A549 (cell line): ENCODE measurements around the gene LAMA2.

Source experiments
- EP300 ChIP-seq, 2 experiments: fragments of >200 bp; sonication (Bioruptor Twin); formaldehyde crosslinking; IDR thresholded peaks; 2 replicates in 1 of 2; 3 replicates in 1 of 2; pipeline ENCODE4 v1.6.1; 2016 to 2017
- HDAC2 ChIP-seq: fragments of 200-600 bp; sonication (generic); IDR thresholded peaks from 2 replicates; pipeline ENCODE4 v1.6.1; 2016
- JUN ChIP-seq, 2 experiments: fragments of >200 bp; sonication (Bioruptor Twin); formaldehyde crosslinking; IDR thresholded peaks; 2 replicates in 1 of 2; 3 replicates in 1 of 2; pipeline ENCODE4 v1.6.1; 2016 to 2017
- KDM5A ChIP-seq: fragments of 200-600 bp; sonication (generic); IDR thresholded peaks from 2 replicates; pipeline ENCODE4 v1.6.1; 2016; ENCODE audit warnings: antibody characterized with exemption, mild to moderate bottlenecking
- MYC ChIP-seq: IDR thresholded peaks from 2 replicates; pipeline ENCODE4 v1.6.1; 2012; ENCODE audit warnings: mild to moderate bottlenecking, inconsistent platforms, low read length, improper control_type of control experiment, borderline replicate concordance
- POLR2A ChIP-seq: IDR thresholded peaks from 2 replicates; pipeline ENCODE4 v1.6.1; 2012; ENCODE audit warnings: mild to moderate bottlenecking, low read length
- SMC3 ChIP-seq: fragments of >200 bp; sonication (Bioruptor Twin); formaldehyde crosslinking; IDR thresholded peaks from 3 replicates; pipeline ENCODE4 v1.6.1; 2018; ENCODE audit warnings: inconsistent platforms
- SREBF2 ChIP-seq: fragments of 450-650 bp; IDR thresholded peaks from 2 replicates; pipeline ENCODE4 v1.6.1; 2014; ENCODE audit warnings: mild to moderate bottlenecking, moderate library complexity
- ZC3H11A ChIP-seq: fragments of 450-650 bp; IDR thresholded peaks from 2 replicates; pipeline ENCODE4 v1.6.1; 2014; ENCODE audit warnings: antibody characterized with exemption, mild to moderate bottlenecking
- TF ChIP-seq, protein P1 (sequence below): IDR thresholded peaks from 2 replicates; pipeline ENCODE4 v1.6.1; 2012
- TF ChIP-seq, protein P2 (sequence below): fragments of >200 bp; sonication (Bioruptor Twin); formaldehyde crosslinking; IDR thresholded peaks from 3 replicates; pipeline ENCODE4 v1.5.1; 2016

DNA sequence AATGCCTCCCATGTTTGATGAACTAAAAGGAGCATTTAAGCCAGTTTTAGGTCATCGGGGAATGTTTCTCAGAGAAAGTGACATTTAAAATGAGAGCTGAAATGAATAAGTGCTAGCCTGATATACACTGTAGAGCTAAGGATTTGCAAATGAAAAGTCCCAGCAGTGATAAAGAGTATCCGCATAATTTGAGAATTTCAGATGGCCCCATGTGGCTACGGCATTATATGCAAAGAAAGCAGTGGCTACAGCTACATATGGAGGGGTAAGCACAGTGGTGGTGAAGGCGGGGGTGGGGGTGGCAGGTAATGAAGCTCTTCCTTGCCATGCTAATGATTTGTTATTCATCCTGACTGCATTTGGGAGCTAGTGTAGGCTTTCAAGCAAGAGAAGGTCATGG, 455.7 kb downstream of the LAMA2 start:
- TF ChIP-seq, protein P1, sequence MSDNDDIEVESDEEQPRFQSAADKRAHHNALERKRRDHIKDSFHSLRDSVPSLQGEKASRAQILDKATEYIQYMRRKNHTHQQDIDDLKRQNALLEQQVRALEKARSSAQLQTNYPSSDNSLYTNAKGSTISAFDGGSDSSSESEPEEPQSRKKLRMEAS, result no peak
- TF ChIP-seq, protein P2, sequence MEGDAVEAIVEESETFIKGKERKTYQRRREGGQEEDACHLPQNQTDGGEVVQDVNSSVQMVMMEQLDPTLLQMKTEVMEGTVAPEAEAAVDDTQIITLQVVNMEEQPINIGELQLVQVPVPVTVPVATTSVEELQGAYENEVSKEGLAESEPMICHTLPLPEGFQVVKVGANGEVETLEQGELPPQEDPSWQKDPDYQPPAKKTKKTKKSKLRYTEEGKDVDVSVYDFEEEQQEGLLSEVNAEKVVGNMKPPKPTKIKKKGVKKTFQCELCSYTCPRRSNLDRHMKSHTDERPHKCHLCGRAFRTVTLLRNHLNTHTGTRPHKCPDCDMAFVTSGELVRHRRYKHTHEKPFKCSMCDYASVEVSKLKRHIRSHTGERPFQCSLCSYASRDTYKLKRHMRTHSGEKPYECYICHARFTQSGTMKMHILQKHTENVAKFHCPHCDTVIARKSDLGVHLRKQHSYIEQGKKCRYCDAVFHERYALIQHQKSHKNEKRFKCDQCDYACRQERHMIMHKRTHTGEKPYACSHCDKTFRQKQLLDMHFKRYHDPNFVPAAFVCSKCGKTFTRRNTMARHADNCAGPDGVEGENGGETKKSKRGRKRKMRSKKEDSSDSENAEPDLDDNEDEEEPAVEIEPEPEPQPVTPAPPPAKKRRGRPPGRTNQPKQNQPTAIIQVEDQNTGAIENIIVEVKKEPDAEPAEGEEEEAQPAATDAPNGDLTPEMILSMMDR, result no peak
- TF ChIP-seq SMC3 (no peak), JUN (IDR thresholded peaks at IDR 0.05) (no peak), ZC3H11A (no peak), EP300 (IDR thresholded peaks at IDR 0.05) (no peak), MYC (no peak), SREBF2 (no peak), HDAC2 (no peak), POLR2A (no peak), KDM5A (no peak)
